Activated CD8-positive, alpha-beta memory T cell treated with anti-CD3 and anti-CD28 coated beads for 36 hours (primary cell): ENCODE results near the gene SSC4D. TPM values are rescaled to one million over a fixed set of nuclear protein-coding genes. Genes with fewer than 3 reads are reported as not detected.
"Not testable (repeated sequence)": the region's sequence is repeated elsewhere in the genome, so short reads cannot be mapped to it uniquely, and the experiment has no call there.

Experiments
- CTCF ChIA-PET: fragments of 350-600 bp; sonication (Branson Sonifier 250); formaldehyde crosslinking; loops from one replicate; lab custom pipeline; 2021; ENCODE audit warnings: antibody characterized with exemption; lab: Charles Lee
- POLR2A ChIA-PET: fragments of 350-600 bp; sonication (Branson Sonifier 250); formaldehyde crosslinking; loops from one replicate; lab custom pipeline; 2021; ENCODE audit warnings: antibody characterized with exemption; lab: Charles Lee
- total RNA-seq, 2 experiments: library from RNA; stranded (reverse); gene quantifications; one replicate each; pipeline ENCODE4 v1.2.3, GENCODE V29; 2021

The SSC4D gene
- total RNA-seq, 2 experiments from 2014 or later: 0.40 to 0.63 TPM

DNA sequence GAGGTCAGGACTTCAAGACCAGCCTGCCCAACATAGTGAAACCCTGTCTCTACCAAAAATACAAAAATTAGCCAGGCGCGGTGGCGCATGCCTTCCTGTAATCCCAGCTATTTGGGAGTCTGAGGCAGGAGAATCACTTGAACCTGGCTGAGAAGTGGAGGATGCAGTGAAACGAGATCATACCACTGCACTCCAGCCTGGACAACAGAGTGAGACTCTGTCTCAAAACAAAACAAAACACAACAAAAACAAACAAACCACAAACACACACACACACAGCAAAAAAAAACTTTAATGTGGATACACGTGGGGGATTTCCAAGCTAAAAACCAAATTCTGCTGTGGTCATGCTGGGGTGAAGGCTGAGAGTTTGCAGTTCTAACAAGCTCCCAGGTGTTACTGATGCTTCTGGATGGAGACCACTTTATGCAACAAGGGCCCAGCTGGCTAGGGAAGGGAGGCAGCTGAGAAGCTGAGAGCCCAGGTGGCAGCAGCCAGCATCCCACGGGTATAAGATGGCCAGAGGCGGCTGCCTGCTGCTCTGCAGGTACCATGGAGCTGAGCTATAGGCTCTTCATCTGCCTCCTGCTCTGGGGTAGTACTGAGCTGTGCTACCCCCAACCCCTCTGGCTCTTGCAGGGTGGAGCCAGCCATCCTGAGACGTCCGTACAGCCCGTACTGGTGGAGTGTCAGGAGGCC, 15.1 kb upstream of the SSC4D start, which contains the start of gene ZP3:
Gene ZP3, plus strand, starts transcription at position 538 of the 699 bp plus-strand sequence. Its CDS starts 15 bp downstream, at position 553.
- ChIA-PET POLR2A (no interaction called here), CTCF (interaction anchor here (0.6 kb wide), 1 partner anchor 26 kb away, joined by 3 read pairs; no protein-coding TSS in a partner anchor)

GRCh38 chr7:76423666-76424412, 14.3 kb upstream of the SSC4D start:
- POLR2A ChIA-PET: no interaction called here
- CTCF ChIA-PET: interaction anchor here (0.6 kb wide), 1 partner anchor 266 kb away, joined by 3 read pairs; no protein-coding TSS in a partner anchor

DNA sequence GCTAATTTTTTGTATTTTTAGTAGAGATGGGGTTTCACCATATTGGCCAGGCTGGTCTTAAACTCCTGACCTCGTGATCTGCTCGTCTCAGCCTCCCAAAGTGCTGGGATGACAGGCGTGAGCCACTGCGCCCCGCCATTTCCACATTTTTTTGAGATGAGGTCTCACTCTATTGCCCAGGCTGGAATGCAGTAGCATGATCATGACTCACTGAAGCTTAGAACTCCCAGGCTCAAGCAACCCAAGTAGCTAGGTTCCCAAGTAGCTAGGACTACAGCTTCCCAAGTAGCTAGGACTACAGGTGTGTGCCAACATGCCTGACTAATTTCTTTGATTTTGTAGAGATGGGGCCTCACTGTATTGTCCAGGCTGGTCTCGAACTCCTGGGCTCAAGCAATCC, 11.6 kb upstream of the SSC4D start:
- CTCF ChIA-PET, POLR2A ChIA-PET: not testable (repeated sequence)

DNA sequence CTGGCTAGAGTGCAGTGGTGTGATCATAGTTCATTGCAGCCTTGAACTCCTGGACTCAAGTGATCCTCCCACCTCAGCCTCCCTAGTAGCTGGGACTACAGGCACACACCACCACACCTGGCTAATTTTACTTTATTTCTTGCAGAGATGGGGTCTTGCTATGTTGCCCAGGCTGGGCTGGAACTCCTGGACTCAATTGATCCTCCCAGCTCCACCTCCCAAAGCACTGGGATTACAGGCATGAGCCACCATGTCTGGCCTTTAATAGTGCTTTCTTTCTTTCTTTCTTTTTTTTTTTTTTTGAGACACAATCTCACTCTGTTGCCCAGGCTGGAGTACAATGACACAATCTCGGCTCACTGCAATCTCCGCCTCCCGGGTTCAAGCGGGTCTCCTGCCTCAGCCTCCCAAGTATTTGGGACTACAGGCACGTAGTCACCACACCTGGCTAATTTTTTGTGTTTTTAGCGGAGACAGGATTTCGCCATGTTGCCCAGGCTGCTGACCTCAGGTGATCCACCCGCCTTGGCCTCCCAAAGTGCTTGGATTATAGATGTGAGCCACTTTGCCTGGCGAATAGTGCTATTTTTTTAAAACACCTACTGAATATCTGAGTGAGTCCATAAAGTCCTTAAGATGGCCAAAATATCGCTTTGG, 8.3 kb upstream of the SSC4D start:
- POLR2A ChIA-PET, CTCF ChIA-PET: not testable (repeated sequence)

DNA sequence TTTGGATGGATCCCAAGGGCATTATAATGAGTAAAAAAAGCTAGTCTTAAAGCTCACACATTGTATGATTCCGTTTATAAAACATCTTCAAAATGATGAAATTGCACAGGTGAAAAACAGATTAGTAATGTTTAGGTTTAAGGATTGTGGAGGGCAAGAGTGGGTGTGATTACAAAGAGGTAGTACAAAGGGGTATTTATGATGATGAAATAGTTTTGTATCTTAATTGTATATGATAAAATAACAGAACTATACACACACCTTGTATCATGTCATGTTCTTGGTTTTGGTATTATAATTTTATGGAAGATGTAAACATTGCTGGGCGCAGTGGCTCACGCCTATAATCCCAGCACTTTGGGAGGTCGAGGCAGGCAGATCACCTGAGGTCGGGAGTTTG, 2.8 kb upstream of the SSC4D start:
- ChIA-PET POLR2A (interaction anchor here (0.6 kb wide), 1 partner anchor 48 kb away, joined by 3 read pairs; no protein-coding TSS in a partner anchor), CTCF (no interaction called here)

GRCh38 chr7:76411626-76412025, 2.1 kb upstream of the SSC4D start:
- CTCF ChIA-PET: no interaction called here
- POLR2A ChIA-PET: interaction anchor here (0.6 kb wide), 1 partner anchor 47 kb away, joined by 3 read pairs; no protein-coding TSS in a partner anchor

GRCh38 chr7:76408121-76408560, 1.4 kb downstream of the SSC4D start:
- ChIA-PET CTCF (interaction anchor here (1.5 kb wide), 1 partner anchor 20 kb away, joined by 4 read pairs; no protein-coding TSS in a partner anchor), POLR2A (no interaction called here)

DNA sequence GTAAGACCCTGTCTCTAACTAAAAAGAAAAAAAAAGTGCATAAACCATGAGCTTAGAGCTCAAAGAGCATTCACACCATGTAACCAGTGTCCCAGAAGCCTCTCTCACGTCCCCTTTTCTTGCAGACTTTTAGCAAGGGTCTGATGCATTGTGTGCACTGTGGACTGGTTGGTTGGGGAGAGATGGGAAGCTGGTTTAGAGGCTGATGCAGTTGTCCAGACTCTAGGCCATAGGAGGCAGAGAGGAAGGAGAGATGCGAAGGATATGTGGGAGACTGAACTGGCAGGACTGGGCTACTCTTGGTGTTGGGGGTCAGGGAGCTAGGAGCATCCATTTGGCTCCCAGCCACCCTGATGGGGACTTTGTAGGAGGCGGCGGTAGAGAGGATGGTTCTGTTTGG, 1.8 kb downstream of the SSC4D start:
- ChIA-PET CTCF (interaction anchor here (1.5 kb wide), 1 partner anchor 20 kb away, joined by 4 read pairs; no protein-coding TSS in a partner anchor), POLR2A (no interaction called here)

GRCh38 chr7:76405738-76406137, 3.8 kb downstream of the SSC4D start:
- POLR2A ChIA-PET: no interaction called here
- CTCF ChIA-PET: no interaction called here

DNA sequence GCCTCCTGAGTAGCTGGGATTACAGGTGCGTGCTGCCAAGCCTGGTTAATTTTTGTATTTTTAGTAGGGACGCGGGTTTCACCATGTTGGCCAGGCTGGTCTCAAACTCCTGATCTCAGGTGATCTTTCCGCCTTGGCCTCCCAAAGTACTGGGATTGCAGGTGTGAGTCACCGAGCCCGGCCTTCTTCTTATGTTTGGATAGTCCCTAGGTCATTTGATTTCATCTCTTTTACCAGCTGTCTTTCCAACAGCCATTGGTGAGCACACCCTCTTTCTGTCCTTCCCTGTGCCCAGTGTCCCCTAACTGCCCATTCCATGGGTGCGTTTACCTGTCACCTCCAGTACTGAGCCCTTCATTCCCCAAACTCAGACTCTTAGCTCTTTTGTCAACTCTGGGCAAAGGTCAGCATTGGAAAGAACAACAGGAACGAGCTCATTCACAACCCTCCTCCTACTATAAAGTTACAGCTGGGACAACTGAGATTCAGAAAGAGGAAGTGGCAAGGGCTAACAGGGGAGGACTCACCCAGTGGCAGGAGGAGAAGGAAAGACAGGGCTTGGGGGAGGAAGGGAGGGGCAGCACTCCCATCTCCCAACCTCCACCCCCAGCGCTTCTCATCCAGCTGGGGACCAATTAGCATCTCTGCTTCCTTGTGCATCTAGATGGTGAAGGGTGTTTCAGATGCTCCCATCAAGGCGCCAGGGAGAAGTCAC, 5.6 kb downstream of the SSC4D start:
- ChIA-PET POLR2A (no interaction called here), CTCF (no interaction called here)

GRCh38 chr7:76403097-76403496, 6.4 kb downstream of the SSC4D start:
- POLR2A ChIA-PET, CTCF ChIA-PET: not testable (repeated sequence)

GRCh38 chr7:76400248-76400647, 9.2 kb downstream of the SSC4D start:
- CTCF ChIA-PET: no interaction called here

GRCh38 chr7:76397409-76398183, 11.9 kb downstream of the SSC4D start:
- ChIA-PET CTCF (no interaction called here), POLR2A (no interaction called here)

More at GRCh38 chr7:76400248-76400647, 9.2 kb downstream of the SSC4D start:
- POLR2A ChIA-PET: no interaction called here

DNA sequence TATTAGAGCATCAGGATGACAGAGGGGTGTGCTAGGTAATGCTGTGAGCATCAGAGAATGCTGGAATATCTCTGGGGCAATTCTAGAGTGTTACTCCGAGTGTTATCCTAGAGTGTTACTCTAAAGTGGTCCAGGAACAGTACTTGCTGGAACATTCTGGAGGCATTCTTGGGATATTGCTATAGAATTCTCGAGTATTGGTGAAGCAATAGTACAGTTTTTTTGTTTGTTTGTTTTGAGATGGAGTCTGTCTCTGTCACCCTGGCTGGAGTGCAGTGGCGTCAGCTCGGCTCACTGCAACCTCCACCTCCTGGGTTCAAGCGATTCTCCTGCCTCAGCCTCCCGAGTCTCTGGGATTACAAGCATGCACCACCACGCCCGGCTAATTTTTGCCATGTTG, 12.6 kb downstream of the SSC4D start:
- POLR2A ChIA-PET: no interaction called here
- CTCF ChIA-PET: no interaction called here

DNA sequence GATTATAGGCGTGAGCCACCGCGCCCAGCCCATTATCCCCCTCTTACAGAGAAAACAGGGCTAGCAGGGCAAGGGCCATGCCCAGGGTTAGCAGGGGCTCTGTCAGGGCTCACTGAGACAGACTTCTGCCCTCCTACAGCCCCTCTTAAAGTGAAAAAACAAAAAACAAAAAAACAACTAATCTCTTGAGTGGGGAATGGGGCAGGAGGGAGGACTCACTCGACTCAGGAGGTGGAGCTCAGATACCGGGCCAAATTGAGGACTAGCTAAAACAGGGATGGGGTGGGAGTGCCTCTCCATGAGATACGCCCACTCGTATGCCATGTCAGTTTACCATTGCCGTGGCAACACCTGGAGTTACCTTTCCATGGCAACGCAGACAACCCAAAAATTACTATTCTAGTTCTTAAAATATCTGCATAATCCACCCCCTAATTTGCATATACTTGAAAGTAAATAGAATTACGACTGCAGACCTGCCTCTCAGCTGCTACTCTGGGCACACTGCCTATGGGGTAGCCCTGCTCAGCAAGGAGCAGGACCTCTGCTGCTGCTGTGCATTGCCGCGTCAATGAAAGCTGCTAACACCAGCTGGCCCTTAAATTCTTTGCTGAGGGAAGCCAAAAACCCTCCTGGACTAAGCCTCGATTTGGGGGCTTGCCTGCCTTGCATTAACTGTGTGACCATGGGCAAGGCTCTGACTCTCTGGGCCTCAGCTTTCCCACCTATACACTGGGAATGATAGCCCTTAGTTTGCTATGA, 13.4 kb downstream of the SSC4D start:
- ChIA-PET CTCF (no interaction called here), POLR2A (no interaction called here)

GRCh38 chr7:76395605-76395964, 13.9 kb downstream of the SSC4D start:
- POLR2A ChIA-PET, CTCF ChIA-PET: not testable (repeated sequence)

DNA sequence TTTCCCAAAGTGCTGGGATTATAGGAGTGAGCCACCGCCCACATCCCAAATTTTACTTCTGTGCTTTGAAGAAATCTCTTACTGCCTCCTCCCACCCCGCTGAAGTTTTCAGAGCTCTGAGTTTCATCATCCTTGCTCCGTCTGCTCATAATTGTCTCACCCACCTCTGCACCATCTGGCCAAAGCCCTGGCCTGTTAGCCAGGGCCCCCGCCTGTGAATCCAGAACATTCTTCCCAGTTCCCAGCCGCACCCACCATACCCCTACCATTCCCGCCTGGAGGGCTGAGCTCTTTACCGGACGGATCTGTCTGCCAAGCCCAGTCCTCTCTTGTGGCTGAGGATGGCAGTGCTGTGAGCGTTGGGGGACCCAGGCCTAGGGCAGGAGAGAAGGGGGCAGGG, 14.5 kb downstream of the SSC4D start:
- POLR2A ChIA-PET: no interaction called here

More for the DNA sequence above, 14.5 kb downstream of the SSC4D start:
- CTCF ChIA-PET: no interaction called here
